ENCODE data around the gene POLR2I. TPM values are rescaled to one million over a fixed set of nuclear protein-coding genes. Genes with fewer than 3 reads are reported as not detected.

Gene POLR2I
- total RNA-seq, 1 experiment from 2014 or later: 92.2 TPM

DNA sequence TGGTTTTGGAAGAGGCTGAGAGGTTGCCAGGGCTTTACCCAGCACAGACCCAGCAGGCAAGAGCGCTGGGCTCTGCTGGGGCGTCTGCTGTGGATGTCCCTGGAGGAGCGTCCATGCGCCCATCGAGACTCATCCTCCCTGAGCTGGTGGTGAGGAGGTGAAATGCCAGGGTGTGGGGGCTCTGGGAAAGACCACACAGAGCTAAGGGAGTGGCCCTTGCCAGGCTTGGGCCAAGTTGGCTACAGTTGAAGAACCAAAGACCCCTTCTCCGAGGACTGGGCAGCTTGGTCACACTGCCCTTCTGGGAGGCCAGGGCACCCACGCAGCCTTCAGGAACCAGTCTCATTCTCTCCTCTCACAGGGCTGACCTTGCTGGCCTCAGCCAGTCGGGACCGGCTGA, 28.3 kb downstream of the POLR2I start:
- intact Hi-C loops (cut with micrococcal nuclease; ENCODE audit: unreplicated experiment): no loop called here

GRCh38 chr19:36084231-36085009, 30.3 kb downstream of the POLR2I start:
- ChIA-PET POLR2A (ENCODE audit: unreplicated experiment) (interaction anchor here (0.6 kb wide), 1 partner anchor 70 kb away, joined by 10 read pairs; the partner anchor contains the start of gene ALKBH6), CTCF (no interaction called here)
- no peak overlapping the region for H3K27ac ChIP-seq
- no peak overlapping the region for H3K4me3 ChIP-seq
- 0 out of 2 replicates have a peak, but pooled peaks cover 9% of the 10 kb centered on the region for H3K36me3 ChIP-seq (ENCODE audit: low read depth)
- BruUV-seq (replicated peaks): no TSS peak
- H3K27me3 ChIP-seq (ENCODE audit: insufficient read depth, low read depth): no peaks in the 10 kb centered on the region
- H3K9me3 ChIP-seq (ENCODE audit: insufficient read depth, low read depth): no peaks in the 10 kb centered on the region
- no peaks in the 10 kb centered on the region for H3K4me1 ChIP-seq (replicated peaks; ENCODE audit: insufficient read depth)
- TF ChIP-seq CTCF (conservative IDR thresholded peaks at IDR 0.05): no peak
- no peak for TF ChIP-seq EZH2 (IDR thresholded peaks at IDR 0.05; ENCODE audit: low read depth)
- H3K79me2 ChIP-seq (ENCODE audit: low read depth): no peaks in the 10 kb centered on the region
- DNase-seq: no peak
- intact Hi-C loops (cut with micrococcal nuclease; ENCODE audit: unreplicated experiment): no loop called here
- no peaks in the 10 kb centered on the region for H4K20me1 ChIP-seq (ENCODE audit: insufficient read depth)
- peaks cover under 1% of the 10 kb centered on the region; the same call in 1 of the 2 replicates for H3F3A ChIP-seq (ENCODE audit: insufficient read depth, low read depth)
- no peak overlapping the region for H2AFZ ChIP-seq
- no peaks in the 10 kb centered on the region for H3K9me2 ChIP-seq (ENCODE audit: insufficient read depth)
- no peak overlapping the region for H3K4me2 ChIP-seq

More for the DNA sequence above, 28.3 kb downstream of the POLR2I start:
- Histone ChIP-seq H2AFZ (no peak overlapping the region), H4K20me1 (ENCODE audit: insufficient read depth) (no peaks in the 10 kb centered on the region), H3K4me1 (replicated peaks; ENCODE audit: insufficient read depth) (no peaks in the 10 kb centered on the region), H3K4me2 (no peak overlapping the region), H3F3A (ENCODE audit: insufficient read depth, low read depth) (no peaks in the 10 kb centered on the region), H3K27me3 (ENCODE audit: insufficient read depth, low read depth) (no peaks in the 10 kb centered on the region), H3K27ac (no peak overlapping the region), H3K9me3 (ENCODE audit: insufficient read depth, low read depth) (no peaks in the 10 kb centered on the region), H3K36me3 (ENCODE audit: low read depth) (0 out of 2 replicates have a peak, but pooled peaks cover 9% of the 10 kb centered on the region), H3K4me3 (no peak overlapping the region), H3K79me2 (ENCODE audit: low read depth) (no peaks in the 10 kb centered on the region), H3K9me2 (ENCODE audit: insufficient read depth) (no peaks in the 10 kb centered on the region)
- TF ChIP-seq EZH2 (IDR thresholded peaks at IDR 0.05; ENCODE audit: low read depth) (no peak), CTCF (conservative IDR thresholded peaks at IDR 0.05) (no peak)
- ChIA-PET CTCF (no interaction called here), POLR2A (ENCODE audit: unreplicated experiment) (no interaction called here)
- BruUV-seq (replicated peaks): no TSS peak
- DNase-seq: no peak

DNA sequence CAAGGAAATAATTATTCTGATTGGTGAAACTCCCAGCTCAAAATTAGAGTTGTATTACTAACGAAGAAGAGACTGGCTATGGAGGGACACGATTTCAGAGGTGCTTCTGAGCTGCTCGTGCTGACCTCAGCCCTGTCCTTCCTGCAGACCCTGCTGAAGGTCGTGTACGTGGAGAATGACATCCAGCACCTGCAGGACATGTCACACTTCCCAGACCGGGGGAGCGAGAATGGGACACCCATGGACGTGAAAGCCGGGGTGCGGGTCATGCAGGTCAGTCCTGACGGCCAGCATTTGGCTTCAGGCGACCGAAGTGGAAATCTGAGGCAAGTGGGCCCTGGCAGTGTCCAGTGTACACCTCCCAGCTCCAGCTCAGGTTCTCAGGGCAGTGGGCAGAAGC, 31.8 kb downstream of the POLR2I start:
- CTCF ChIA-PET: no interaction called here
- H3K4me1 ChIP-seq (replicated peaks; ENCODE audit: insufficient read depth): no peaks in the 10 kb centered on the region
- 0 out of 2 replicates have a peak, but pooled peaks cover 4% of the 10 kb centered on the region for H3K36me3 ChIP-seq (ENCODE audit: low read depth)
- no peaks in the 10 kb centered on the region for H3K9me3 ChIP-seq (ENCODE audit: insufficient read depth, low read depth)
- H3K27ac ChIP-seq: no peak overlapping the region
- TF ChIP-seq CTCF (conservative IDR thresholded peaks at IDR 0.05) (no peak), EZH2 (IDR thresholded peaks at IDR 0.05; ENCODE audit: low read depth) (no peak)
- DNase-seq: no peak
- no peak overlapping the region for H3K4me3 ChIP-seq
- H3K9me2 ChIP-seq (ENCODE audit: insufficient read depth): no peaks in the 10 kb centered on the region
- POLR2A ChIA-PET (ENCODE audit: unreplicated experiment): no interaction called here
- no TSS peak for BruUV-seq (replicated peaks)
- no peak overlapping the region for H2AFZ ChIP-seq
- H3K4me2 ChIP-seq: no peak overlapping the region
- no peaks in the 10 kb centered on the region for H3K27me3 ChIP-seq (ENCODE audit: insufficient read depth, low read depth)
- intact Hi-C loops (cut with micrococcal nuclease; ENCODE audit: unreplicated experiment): no loop called here
- no peaks in the 10 kb centered on the region for H4K20me1 ChIP-seq (ENCODE audit: insufficient read depth)
- peaks cover 5% of the 10 kb centered on the region; the same call in 1 of the 2 replicates for H3F3A ChIP-seq (ENCODE audit: insufficient read depth, low read depth)
- no peaks in the 10 kb centered on the region for H3K79me2 ChIP-seq (ENCODE audit: low read depth)
